SK-N-SH treated with all-trans-retinoic acid at 6 μM for 48 hours (cell line): ENCODE measurements around the gene FGF5.

Experiments used
- ARNTL ChIP-seq: fragments of 450-650 bp; formaldehyde crosslinking; IDR thresholded peaks from 2 replicates; pipeline ENCODE4 v1.5.0; 2020; ENCODE audit warnings: low read depth, mild to moderate bottlenecking, moderate library complexity, borderline replicate concordance
- BACH2 ChIP-seq: fragments of 250-450 bp; sonication (Bioruptor Pico); IDR thresholded peaks from 2 replicates; pipeline ENCODE4 v1.9.0; 2021; ENCODE audit warnings: mild to moderate bottlenecking, borderline replicate concordance
- CSDC2 ChIP-seq: fragments of 250-450 bp; sonication (Bioruptor Pico); IDR thresholded peaks from 2 replicates; pipeline ENCODE4 v1.5.0; 2020; ENCODE audit warnings: mild to moderate bottlenecking, moderate library complexity
- ISL1 ChIP-seq: fragments of 250-450 bp; sonication (Bioruptor Pico); IDR thresholded peaks from 2 replicates; pipeline ENCODE4 v2.1.2; 2022; ENCODE audit warnings: mild to moderate bottlenecking, moderate library complexity
- PPARA ChIP-seq: fragments of 250-450 bp; sonication (Bioruptor Pico); IDR thresholded peaks from 2 replicates; pipeline ENCODE4 v1.5.0; 2020; ENCODE audit warnings: mild to moderate bottlenecking, borderline replicate concordance
- TOX ChIP-seq: fragments of 250-450 bp; sonication (Bioruptor Pico); IDR thresholded peaks from 2 replicates; pipeline ENCODE4 v1.8.0; 2021; ENCODE audit warnings: mild to moderate bottlenecking, moderate library complexity, borderline replicate concordance
- TF ChIP-seq, protein P1 (sequence below): fragments of 250-450 bp; sonication (Bioruptor Pico); IDR thresholded peaks from 2 replicates; pipeline ENCODE4 v1.8.0; 2020; ENCODE audit warnings: mild to moderate bottlenecking, moderate library complexity, borderline replicate concordance
- TF ChIP-seq, protein P2 (sequence below): fragments of 250-450 bp; sonication (Bioruptor Pico); IDR thresholded peaks from 2 replicates; pipeline ENCODE4 v1.5.1; 2020; ENCODE audit warnings: low read depth, mild to moderate bottlenecking, moderate library complexity

DNA sequence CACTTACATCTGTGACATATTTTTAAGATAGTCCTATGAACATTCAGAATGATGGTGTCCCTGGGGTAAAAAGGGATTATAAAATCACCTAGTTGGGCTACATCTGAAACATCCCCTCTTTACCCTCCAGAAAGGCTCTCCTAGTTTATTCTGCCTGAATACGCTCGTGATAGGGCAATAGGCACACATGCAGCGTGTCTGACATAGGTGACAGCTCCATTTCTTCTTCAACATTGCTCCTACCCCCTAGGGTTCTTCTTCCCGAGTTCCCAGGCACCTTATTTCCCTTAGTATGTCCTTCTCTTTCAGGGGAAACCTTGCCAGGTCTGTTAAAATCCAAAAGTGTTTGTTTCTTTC lies 42.0 kb downstream of the FGF5 start:
- TF ChIP-seq, protein P1, sequence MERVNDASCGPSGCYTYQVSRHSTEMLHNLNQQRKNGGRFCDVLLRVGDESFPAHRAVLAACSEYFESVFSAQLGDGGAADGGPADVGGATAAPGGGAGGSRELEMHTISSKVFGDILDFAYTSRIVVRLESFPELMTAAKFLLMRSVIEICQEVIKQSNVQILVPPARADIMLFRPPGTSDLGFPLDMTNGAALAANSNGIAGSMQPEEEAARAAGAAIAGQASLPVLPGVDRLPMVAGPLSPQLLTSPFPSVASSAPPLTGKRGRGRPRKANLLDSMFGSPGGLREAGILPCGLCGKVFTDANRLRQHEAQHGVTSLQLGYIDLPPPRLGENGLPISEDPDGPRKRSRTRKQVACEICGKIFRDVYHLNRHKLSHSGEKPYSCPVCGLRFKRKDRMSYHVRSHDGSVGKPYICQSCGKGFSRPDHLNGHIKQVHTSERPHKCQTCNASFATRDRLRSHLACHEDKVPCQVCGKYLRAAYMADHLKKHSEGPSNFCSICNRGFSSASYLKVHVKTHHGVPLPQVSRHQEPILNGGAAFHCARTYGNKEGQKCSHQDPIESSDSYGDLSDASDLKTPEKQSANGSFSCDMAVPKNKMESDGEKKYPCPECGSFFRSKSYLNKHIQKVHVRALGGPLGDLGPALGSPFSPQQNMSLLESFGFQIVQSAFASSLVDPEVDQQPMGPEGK (CRISPR knock-in tag) = no peak
- no peak for TF ChIP-seq ARNTL
- no peak for TF ChIP-seq BACH2
- no peak for TF ChIP-seq CSDC2
- TF ChIP-seq PPARA (CRISPR knock-in tag) = no peak
- TF ChIP-seq ISL1 (CRISPR knock-in tag) = no peak
- TF ChIP-seq, protein P2, sequence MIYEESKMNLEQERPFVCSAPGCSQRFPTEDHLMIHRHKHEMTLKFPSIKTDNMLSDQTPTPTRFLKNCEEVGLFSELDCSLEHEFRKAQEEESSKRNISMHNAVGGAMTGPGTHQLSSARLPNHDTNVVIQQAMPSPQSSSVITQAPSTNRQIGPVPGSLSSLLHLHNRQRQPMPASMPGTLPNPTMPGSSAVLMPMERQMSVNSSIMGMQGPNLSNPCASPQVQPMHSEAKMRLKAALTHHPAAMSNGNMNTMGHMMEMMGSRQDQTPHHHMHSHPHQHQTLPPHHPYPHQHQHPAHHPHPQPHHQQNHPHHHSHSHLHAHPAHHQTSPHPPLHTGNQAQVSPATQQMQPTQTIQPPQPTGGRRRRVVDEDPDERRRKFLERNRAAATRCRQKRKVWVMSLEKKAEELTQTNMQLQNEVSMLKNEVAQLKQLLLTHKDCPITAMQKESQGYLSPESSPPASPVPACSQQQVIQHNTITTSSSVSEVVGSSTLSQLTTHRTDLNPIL = no peak
- TF ChIP-seq TOX (CRISPR knock-in tag) = no peak
